DND-41 (cell line): ENCODE measurements around the gene TNIK.

Experiments
- ATAC-seq: fragments of 200-7000 bp; cut with Tn5 transposase; 3 replicates; pipeline ENCODE4 v1.9.1; 2021; ENCODE audit warnings: low read depth; ENCODE audit not compliant: insufficient read depth
- DNase-seq: peaks from one replicate; pipeline ENCODE4 v3.0.0-alpha.2; 2020
- H2AFZ ChIP-seq: 2 replicates; pipeline ENCODE4 v1.6.0; 2012; ENCODE audit warnings: low read depth, low read length
- H3K27ac ChIP-seq: 2 replicates; pipeline ENCODE4 v1.5.1; 2012; ENCODE audit warnings: low read length, inconsistent platforms
- H3K27me3 ChIP-seq: fragments of 200-600 bp; sonication (generic); 2 replicates; pipeline ENCODE4 v1.6.0; 2012; ENCODE audit warnings: low read length, mild to moderate bottlenecking, inconsistent platforms; ENCODE audit not compliant: insufficient read depth, poor library complexity
- H3K36me3 ChIP-seq: 2 replicates; pipeline ENCODE4 v1.5.1; 2012; ENCODE audit warnings: low read length, inconsistent platforms; ENCODE audit not compliant: insufficient read depth
- H3K4me1 ChIP-seq: 2 replicates; pipeline ENCODE4 v1.5.1; 2012; ENCODE audit warnings: mild to moderate bottlenecking, low read length; ENCODE audit not compliant: insufficient read depth
- H3K4me2 ChIP-seq: 2 replicates; pipeline ENCODE4 v1.6.0; 2012; ENCODE audit warnings: mild to moderate bottlenecking, moderate library complexity, low read length, inconsistent platforms; ENCODE audit not compliant: insufficient read depth
- H3K4me3 ChIP-seq, 2 experiments: fragments of 200-600 bp in 1 of 2; shearing (Covaris generic) in 1 of 2; 2 replicates each; pipeline ENCODE4 v1.5.1; 2012 to 2016; ENCODE audit warnings: inconsistent platforms in 2 of 2, low read length in 2 of 2, mild to moderate bottlenecking in 2 of 2, low read depth in 1 of 2, moderate library complexity in 1 of 2
- H3K79me2 ChIP-seq: 2 replicates; pipeline ENCODE4 v1.6.0; 2012; ENCODE audit warnings: low read length, inconsistent platforms; ENCODE audit not compliant: insufficient read depth
- H3K9ac ChIP-seq: 2 replicates; pipeline ENCODE4 v1.6.0; 2012; ENCODE audit warnings: low read depth, mild to moderate bottlenecking, inconsistent platforms, low read length, moderate library complexity
- H3K9me3 ChIP-seq: 2 replicates; pipeline ENCODE4 v1.5.1; 2012; ENCODE audit warnings: low read length, moderate library complexity, mild to moderate bottlenecking, inconsistent platforms; ENCODE audit not compliant: insufficient read depth, severe bottlenecking
- H4K20me1 ChIP-seq: 2 replicates; pipeline ENCODE4 v1.6.0; 2012; ENCODE audit warnings: low read length; ENCODE audit not compliant: insufficient read depth
- CTCF ChIP-seq: IDR thresholded peaks from 2 replicates; pipeline ENCODE4 v1.5.1; 2012; ENCODE audit warnings: borderline replicate concordance, low read length, moderate library complexity, mild to moderate bottlenecking; ENCODE audit not compliant: poor library complexity, severe bottlenecking; ENCODE audit errors: extremely low read depth
- EZH2 ChIP-seq: IDR thresholded peaks from 3 replicates; pipeline ENCODE4 v1.6.1; 2012; ENCODE audit warnings: borderline replicate concordance, low read depth, mild to moderate bottlenecking, moderate library complexity, low read length, inconsistent platforms; ENCODE audit not compliant: severe bottlenecking

The TNIK gene

GRCh38 chr3:171352387-171352935, 107.7 kb downstream of the TNIK start:
- DNase-seq = no peak
- no peak for ATAC-seq
- no peak for TF ChIP-seq CTCF
- TF ChIP-seq EZH2 = no peak
- no peaks in the 10 kb centered on the region for H4K20me1 ChIP-seq
- H3K4me2 ChIP-seq = no peak overlapping the region
- no peaks in the 10 kb centered on the region for H3K4me1 ChIP-seq
- H3K27ac ChIP-seq = no peak overlapping the region
- no peak overlapping the region for H3K4me3 ChIP-seq
- H3K36me3 ChIP-seq = no peaks in the 10 kb centered on the region
- peaks cover 9% of the 10 kb centered on the region for H3K27me3 ChIP-seq
- H2AFZ ChIP-seq = no peak overlapping the region
- H3K79me2 ChIP-seq = no peaks in the 10 kb centered on the region
- H3K9me3 ChIP-seq = no peaks in the 10 kb centered on the region
- no peak overlapping the region for H3K9ac ChIP-seq

- no peaks in the 10 kb centered on the region for H3K4me1 ChIP-seq
- no peaks in the 10 kb centered on the region for H4K20me1 ChIP-seq
- no peak for DNase-seq
Measured at GRCh38 chr3:171351676-171352075, 108.5 kb downstream of the TNIK start.

GRCh38 chr3:171350364-171350763, 109.8 kb downstream of the TNIK start:
- no peak for TF ChIP-seq EZH2
- TF ChIP-seq CTCF = no peak
- ATAC-seq (no peak), DNase-seq (no peak)
- Histone ChIP-seq H3K9ac (no peak overlapping the region), H3K79me2 (no peaks in the 10 kb centered on the region), H3K36me3 (no peaks in the 10 kb centered on the region), H3K27ac (no peak overlapping the region), H3K4me1 (no peaks in the 10 kb centered on the region), H3K4me2 (no peak overlapping the region), H3K27me3 (peaks cover 9% of the 10 kb centered on the region), H3K9me3 (no peaks in the 10 kb centered on the region), H3K4me3 (no peak overlapping the region), H4K20me1 (no peaks in the 10 kb centered on the region), H2AFZ (no peak overlapping the region)

More at GRCh38 chr3:171351676-171352075, 108.5 kb downstream of the TNIK start:
- Histone ChIP-seq H3K79me2 (no peaks in the 10 kb centered on the region), H3K9ac (no peak overlapping the region), H3K9me3 (no peaks in the 10 kb centered on the region), H3K27me3 (peaks cover 9% of the 10 kb centered on the region), H2AFZ (no peak overlapping the region), H3K36me3 (no peaks in the 10 kb centered on the region), H3K27ac (no peak overlapping the region), H3K4me3 (no peak overlapping the region), H3K4me2 (no peak overlapping the region)
- ATAC-seq = no peak
- TF ChIP-seq CTCF (no peak), EZH2 (no peak)
